Progenitor cell of endocrine pancreas (in vitro differentiated cells): ENCODE results near the gene WNT9A. TPM values are rescaled to one million over a fixed set of nuclear protein-coding genes. Genes with fewer than 3 reads are reported as not detected.

Source experiments
- DNase-seq: peaks from one replicate; pipeline ENCODE4 v3.0.0; 2021; ENCODE audit warnings: low spot score; ENCODE audit not compliant: unreplicated experiment
- H3K27ac Mint-ChIP-seq: 2 replicates; pipeline ENCODE4 v1.8.0; 2021; ENCODE audit warnings: mild to moderate bottlenecking, moderate library complexity, mixed read lengths
- H3K27me3 Mint-ChIP-seq: 2 replicates; pipeline ENCODE4 v1.8.0; 2021; ENCODE audit warnings: mixed read lengths
- H3K36me3 Mint-ChIP-seq: 2 replicates; pipeline ENCODE4 v1.8.0; 2022; ENCODE audit warnings: mixed read lengths; ENCODE audit not compliant: insufficient read depth
- H3K4me1 Mint-ChIP-seq: 2 replicates; pipeline ENCODE4 v1.8.0; 2021; ENCODE audit warnings: low read depth, mixed read lengths
- H3K4me3 Mint-ChIP-seq: 2 replicates; pipeline ENCODE4 v1.8.0; 2021; ENCODE audit warnings: low read depth, mild to moderate bottlenecking, moderate library complexity, mixed read lengths
- H3K9me3 Mint-ChIP-seq: 2 replicates; pipeline ENCODE4 v1.8.0; 2021; ENCODE audit warnings: low read depth, mixed read lengths
- total RNA-seq: library from RNA; stranded (reverse); gene quantifications from 2 replicates; pipeline ENCODE4 v1.2.1, GENCODE V29; 2021
- TF ChIP-seq, protein P1 (sequence below): fragments of 200-600 bp; sonication (generic); IDR thresholded peaks from one replicate; pipeline ENCODE4 v1.5.0; 2021; ENCODE audit warnings: antibody characterized with exemption, mild to moderate bottlenecking; ENCODE audit not compliant: unreplicated experiment

The WNT9A gene
- total RNA-seq, 1 donor from 2014 or later, result 1.2 TPM

DNA sequence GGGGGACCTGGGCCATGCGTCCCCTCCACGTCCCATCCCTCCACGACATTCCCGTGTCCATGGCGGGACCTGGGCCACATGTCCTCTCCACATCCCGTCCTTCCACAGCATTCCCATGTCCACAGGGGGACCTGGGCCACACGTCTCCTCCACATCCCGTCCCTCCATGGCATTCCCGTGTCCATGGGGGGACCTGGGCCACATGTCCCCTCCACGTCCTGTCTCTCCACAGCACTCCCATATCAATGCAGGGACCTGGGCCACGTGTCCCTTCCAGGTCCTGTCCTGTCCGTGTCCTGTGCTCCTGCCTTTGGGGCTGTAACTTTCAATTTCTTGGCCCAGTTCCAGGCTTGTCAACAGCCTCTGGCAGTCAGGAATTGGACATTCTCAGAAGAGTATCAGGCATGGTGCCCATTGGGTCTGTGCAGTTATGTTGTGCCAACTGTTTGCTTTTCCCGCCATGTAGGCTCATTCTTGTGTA lies 47.1 kb downstream of the WNT9A start:
- no peaks in the 10 kb centered on the region for H3K36me3 Mint-ChIP-seq
- TF ChIP-seq, protein P1, sequence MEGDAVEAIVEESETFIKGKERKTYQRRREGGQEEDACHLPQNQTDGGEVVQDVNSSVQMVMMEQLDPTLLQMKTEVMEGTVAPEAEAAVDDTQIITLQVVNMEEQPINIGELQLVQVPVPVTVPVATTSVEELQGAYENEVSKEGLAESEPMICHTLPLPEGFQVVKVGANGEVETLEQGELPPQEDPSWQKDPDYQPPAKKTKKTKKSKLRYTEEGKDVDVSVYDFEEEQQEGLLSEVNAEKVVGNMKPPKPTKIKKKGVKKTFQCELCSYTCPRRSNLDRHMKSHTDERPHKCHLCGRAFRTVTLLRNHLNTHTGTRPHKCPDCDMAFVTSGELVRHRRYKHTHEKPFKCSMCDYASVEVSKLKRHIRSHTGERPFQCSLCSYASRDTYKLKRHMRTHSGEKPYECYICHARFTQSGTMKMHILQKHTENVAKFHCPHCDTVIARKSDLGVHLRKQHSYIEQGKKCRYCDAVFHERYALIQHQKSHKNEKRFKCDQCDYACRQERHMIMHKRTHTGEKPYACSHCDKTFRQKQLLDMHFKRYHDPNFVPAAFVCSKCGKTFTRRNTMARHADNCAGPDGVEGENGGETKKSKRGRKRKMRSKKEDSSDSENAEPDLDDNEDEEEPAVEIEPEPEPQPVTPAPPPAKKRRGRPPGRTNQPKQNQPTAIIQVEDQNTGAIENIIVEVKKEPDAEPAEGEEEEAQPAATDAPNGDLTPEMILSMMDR, result no peak
- no peaks in the 10 kb centered on the region for H3K9me3 Mint-ChIP-seq
- H3K27ac Mint-ChIP-seq, result peak overlapping the region; percentile 43
- H3K27me3 Mint-ChIP-seq, result peaks cover 3% of the 10 kb centered on the region
- no peak for DNase-seq
- H3K4me3 Mint-ChIP-seq, result no peak overlapping the region
- peaks cover 3% of the 10 kb centered on the region for H3K4me1 Mint-ChIP-seq

DNA sequence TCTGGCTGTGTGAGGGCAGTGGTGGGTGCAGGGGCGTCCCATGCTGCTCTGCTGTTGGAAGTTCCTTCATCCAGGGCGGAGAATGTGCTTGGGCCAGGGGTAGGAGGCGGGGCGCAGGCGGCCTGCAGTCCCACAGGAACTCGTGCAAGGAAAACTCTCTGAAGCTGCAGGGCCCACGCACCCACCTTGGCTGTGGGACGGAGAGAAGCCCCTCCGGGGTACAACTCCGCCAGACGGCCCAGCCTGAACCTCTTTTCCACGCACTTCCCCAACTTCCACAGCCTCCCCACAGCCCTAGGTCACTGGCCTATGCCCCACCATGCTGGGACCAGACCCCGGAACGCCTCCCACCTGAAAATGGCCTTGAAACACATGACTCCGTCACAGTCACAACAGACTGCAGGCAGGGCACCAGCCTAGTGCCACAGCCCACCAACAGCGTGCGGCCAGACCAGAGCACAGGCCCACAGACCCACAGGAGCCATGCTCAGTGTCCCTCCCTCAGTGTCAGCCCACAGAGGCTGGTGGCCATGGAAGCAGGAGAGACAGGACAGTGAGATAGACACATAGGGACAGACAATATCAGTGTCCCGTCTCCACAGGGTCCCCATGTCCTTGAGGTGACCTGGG lies 47.8 kb downstream of the WNT9A start:
- H3K27me3 Mint-ChIP-seq, result peaks cover 3% of the 10 kb centered on the region
- TF ChIP-seq, protein P1, result no peak
- no peaks in the 10 kb centered on the region for H3K9me3 Mint-ChIP-seq
- DNase-seq, result no peak
- no peak overlapping the region for H3K27ac Mint-ChIP-seq
- peaks cover 3% of the 10 kb centered on the region for H3K4me1 Mint-ChIP-seq
- H3K36me3 Mint-ChIP-seq, result no peaks in the 10 kb centered on the region
- H3K4me3 Mint-ChIP-seq, result no peak overlapping the region

DNA sequence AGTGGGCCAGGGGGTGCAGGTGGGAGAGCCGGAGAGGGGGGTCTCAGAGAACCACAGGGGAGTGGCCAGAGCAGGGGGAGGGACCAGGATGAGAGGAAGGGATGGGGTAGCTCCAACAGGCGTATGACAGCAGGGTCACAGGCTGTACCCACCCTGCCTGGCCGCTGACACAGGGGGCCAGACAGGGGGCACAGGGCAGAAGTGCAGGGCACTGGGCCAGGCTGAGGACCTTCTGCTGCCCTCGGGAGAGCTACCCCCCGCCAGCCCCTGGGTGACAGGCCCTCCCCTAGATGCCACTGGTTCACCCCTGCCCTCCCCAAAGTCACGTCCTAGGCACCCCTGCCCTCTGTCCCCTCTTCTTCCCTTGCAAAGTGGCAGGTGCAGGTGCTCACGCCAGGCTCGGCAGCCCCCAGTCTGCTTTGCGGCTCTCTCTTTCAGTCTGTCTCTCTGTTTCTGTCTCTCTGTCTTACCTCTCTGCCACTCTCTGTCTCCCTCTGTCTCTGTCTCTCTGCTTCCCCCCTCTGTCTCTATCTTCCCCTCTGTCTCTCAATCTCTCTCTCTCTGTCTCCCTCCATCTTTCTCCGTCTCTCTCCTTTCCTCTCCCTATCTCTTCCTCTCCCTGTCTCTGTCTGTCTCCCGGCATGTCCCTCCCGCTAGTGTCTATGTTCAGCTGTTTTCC lies 48.5 kb downstream of the WNT9A start:
- no peak overlapping the region for H3K4me3 Mint-ChIP-seq
- no peak overlapping the region for H3K27ac Mint-ChIP-seq
- DNase-seq, result no peak
- no peaks in the 10 kb centered on the region for H3K36me3 Mint-ChIP-seq
- TF ChIP-seq, protein P1, result no peak
- peaks cover 3% of the 10 kb centered on the region for H3K27me3 Mint-ChIP-seq
- no peaks in the 10 kb centered on the region for H3K9me3 Mint-ChIP-seq
- peaks cover 3% of the 10 kb centered on the region for H3K4me1 Mint-ChIP-seq

DNA sequence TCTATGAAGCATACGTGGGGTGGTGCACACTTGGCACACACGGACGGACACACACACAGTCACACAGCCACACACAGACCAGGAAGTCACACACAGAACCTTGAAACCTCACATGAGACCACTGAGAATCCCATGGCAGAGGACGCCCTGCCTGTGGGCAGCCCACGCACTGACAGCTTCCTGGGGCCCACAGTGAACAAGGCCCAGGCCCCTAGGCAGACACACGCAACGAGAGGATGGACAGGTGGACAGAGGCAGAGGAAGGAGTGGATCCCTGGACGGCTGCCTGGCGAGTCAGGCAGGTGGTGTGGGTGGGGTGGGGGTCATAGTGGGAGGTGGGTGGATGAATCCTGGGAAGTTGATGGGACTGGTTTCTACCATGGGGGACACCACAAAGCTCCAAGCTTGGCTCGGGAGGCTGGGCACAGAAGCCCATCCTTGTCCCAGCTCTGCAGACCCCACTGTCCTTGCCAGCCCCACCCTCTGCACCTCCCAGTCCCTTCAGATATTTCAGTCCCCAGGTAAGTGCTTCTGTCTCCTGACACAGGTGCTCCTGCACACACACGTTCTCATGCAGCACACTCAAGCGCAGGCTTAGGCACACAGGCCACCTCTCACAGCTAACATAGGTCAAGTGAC lies 49.1 kb downstream of the WNT9A start:
- TF ChIP-seq, protein P1, result no peak
- Mint-ChIP-seq H3K4me1 (peaks cover 3% of the 10 kb centered on the region), H3K4me3 (no peak overlapping the region), H3K36me3 (no peaks in the 10 kb centered on the region), H3K9me3 (no peaks in the 10 kb centered on the region), H3K27me3 (peaks cover 6% of the 10 kb centered on the region), H3K27ac (peak overlapping the region; percentile 16)
- DNase-seq, result no peak

DNA sequence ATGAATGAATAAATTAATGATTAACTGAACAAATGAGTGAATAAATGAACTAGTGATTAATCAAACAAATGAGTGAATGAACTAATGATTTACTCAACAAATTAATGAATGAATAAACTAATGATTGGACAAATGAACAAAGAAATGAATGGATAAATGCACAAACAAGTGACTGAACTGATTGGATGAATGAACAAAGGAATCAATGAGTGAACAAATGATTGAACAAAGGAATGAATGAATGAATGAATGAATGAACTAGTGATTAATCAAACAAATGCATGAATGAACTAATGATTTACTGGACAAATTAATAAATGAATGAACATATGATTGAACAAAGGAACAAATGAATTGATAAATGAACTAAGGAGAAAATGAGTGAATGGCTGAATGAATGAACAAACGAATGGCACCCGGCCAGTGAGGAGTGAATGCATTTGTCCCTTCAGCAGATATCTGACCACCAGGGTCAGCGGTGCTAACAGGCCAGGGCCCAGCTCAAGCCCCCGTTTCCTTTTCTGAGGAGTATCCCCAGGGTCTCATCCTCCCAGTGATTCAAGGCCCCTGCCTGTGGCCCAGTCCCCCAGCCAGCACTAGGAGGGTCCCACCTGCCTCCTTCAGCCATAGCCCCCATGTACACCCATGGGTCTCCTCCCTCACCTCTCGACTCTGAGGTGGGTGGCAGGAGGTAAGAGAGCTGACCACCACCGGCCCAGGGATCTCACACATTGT lies 49.9 kb downstream of the WNT9A start:
- Mint-ChIP-seq H3K9me3 (no peaks in the 10 kb centered on the region), H3K27ac (no peak overlapping the region), H3K4me1 (peaks cover 3% of the 10 kb centered on the region), H3K27me3 (peaks cover 6% of the 10 kb centered on the region), H3K4me3 (no peak overlapping the region), H3K36me3 (no peaks in the 10 kb centered on the region)
- TF ChIP-seq, protein P1, result no peak
- no peak for DNase-seq
